HepG2 (cell line): ENCODE measurements around the gene TMEM218. TPM values are rescaled to one million over a fixed set of nuclear protein-coding genes. Genes with fewer than 3 reads are reported as not detected.

Experiments
- ATAC-seq: fragments of 200-7000 bp; cut with Tn5 transposase; 3 replicates; pipeline ENCODE4 v1.9.1; 2020; ENCODE audit warnings: mild to moderate bottlenecking, moderate library complexity
- BruUV-seq: library from RNA; stranded (reverse); fragments of 400-500 nt; replicated peaks from 2 replicates; lab custom pipeline; 2021; lab: Mats Ljungman, UMichigan
- CTCF ChIA-PET: fragments of 300-600 bp; formaldehyde crosslinking; extraction: SDS; loops from one replicate; lab custom pipeline; 2021; ENCODE audit warnings: low total read pairs, inconsistent platforms, low intra/inter-chr PET ratio; lab: Yijun Ruan, JAX
- POLR2A ChIA-PET: fragments of 350-600 bp; sonication (Branson Sonifier 250); formaldehyde crosslinking; loops from one replicate; lab custom pipeline; 2020; ENCODE audit warnings: antibody characterized with exemption, inconsistent platforms; lab: Yijun Ruan, JAX
- DNase-seq: peaks from one replicate; pipeline ENCODE4 v3.0.0-alpha.2; 2015; ENCODE audit warnings: low spot score
- FAIRE-seq: peaks from 3 replicates; lab custom pipeline; 2011; peaks lifted over from hg19 to GRCh38; lab: Jason Lieb, UNC
- H2AFZ ChIP-seq: one replicate; pipeline ENCODE4 v1.6.1; 2011; ENCODE audit warnings: low read length, inconsistent platforms
- H3K27ac ChIP-seq: fragments of 300-600 bp; 3 replicates; pipeline ENCODE4 v1.8.0; 2011; ENCODE audit warnings: mixed run types, mild to moderate bottlenecking, mixed read lengths, low read length, inconsistent platforms; ENCODE audit not compliant: insufficient read depth; ENCODE audit errors: extremely low read length
- H3K27me3 ChIP-seq, 2 experiments: fragments of 200-600 bp in 1 of 2; 2 replicates in 1 of 2; 3 replicates in 1 of 2; pipeline versions ENCODE4 v1.6.0 to v1.8.0; 2011; ENCODE audit warnings: low read length in 2 of 2, mild to moderate bottlenecking in 2 of 2, moderate library complexity in 2 of 2, inconsistent platforms in 1 of 2; ENCODE audit not compliant: insufficient read depth in 2 of 2, control insufficient read depth in 1 of 2
- H3K36me3 ChIP-seq, 2 experiments: fragments of 200-600 bp in 1 of 2; replicated peaks in 1 of 2; 2 replicates in 1 of 2; 3 replicates in 1 of 2; pipeline versions ENCODE4 v1.5.1 to v1.8.0; 2011; ENCODE audit warnings: low read length in 2 of 2, inconsistent platforms in 1 of 2; ENCODE audit not compliant: insufficient read depth in 2 of 2, control insufficient read depth in 1 of 2
- H3K4me1 ChIP-seq: 2 replicates; pipeline ENCODE4 v1.5.1; 2012; ENCODE audit warnings: low read length, inconsistent platforms; ENCODE audit not compliant: insufficient read depth
- H3K4me2 ChIP-seq: 2 replicates; pipeline ENCODE4 v1.6.0; 2011; ENCODE audit warnings: low read depth, low read length, inconsistent platforms
- H3K4me3 ChIP-seq, 3 experiments: fragments of 200-600 bp in 1 of 3; sonication (generic), shearing (Covaris generic) in 1 of 3; replicated peaks in 1 of 3; 2 replicates each; pipeline ENCODE4 v1.5.1; 2011 to 2016; ENCODE audit warnings: low read length in 3 of 3, inconsistent platforms in 2 of 3, low read depth in 2 of 3, mild to moderate bottlenecking in 2 of 3, control low read depth in 1 of 3, mixed read lengths in 1 of 3; ENCODE audit not compliant: insufficient read depth in 1 of 3
- H3K79me2 ChIP-seq: one replicate; pipeline ENCODE4 v1.6.1; 2011; ENCODE audit warnings: low read length, inconsistent platforms; ENCODE audit not compliant: insufficient read depth
- H3K9ac ChIP-seq: 2 replicates; pipeline ENCODE4 v1.6.0; 2011; ENCODE audit warnings: mild to moderate bottlenecking, low read depth, low read length, inconsistent platforms; ENCODE audit not compliant: insufficient read depth
- H3K9me3 ChIP-seq: 2 replicates; pipeline ENCODE4 v1.5.1; 2012; ENCODE audit warnings: mild to moderate bottlenecking, low read length
- H4K20me1 ChIP-seq: 2 replicates; pipeline ENCODE4 v1.6.0; 2011; ENCODE audit warnings: inconsistent platforms, mild to moderate bottlenecking, low read length, moderate library complexity; ENCODE audit not compliant: insufficient read depth
- STAG1 ChIP-seq: sonication (generic); formaldehyde crosslinking; IDR thresholded peaks from 2 replicates; pipeline ENCODE4 v1.4.0; 2020; ENCODE audit warnings: missing genetic modification reagents
- THAP7 ChIP-seq: sonication (generic); formaldehyde crosslinking; IDR thresholded peaks from 2 replicates; pipeline ENCODE4 v1.8.1; 2023; ENCODE audit warnings: mild to moderate bottlenecking, missing genetic modification reagents
- ZNF687 ChIP-seq: sonication (generic); formaldehyde crosslinking; IDR thresholded peaks from 2 replicates; pipeline ENCODE4 v1.5.1; 2020; ENCODE audit warnings: mild to moderate bottlenecking, missing genetic modification reagents, moderate library complexity
- ZNF768 ChIP-seq: sonication (generic); formaldehyde crosslinking; IDR thresholded peaks from 2 replicates; pipeline ENCODE4 v1.4.0; 2020; ENCODE audit warnings: missing genetic modification reagents
- WGBS: methylation state at CpG from one replicate; pipeline ENCODE4 v1.1.6; 2017; ENCODE audit warnings: low lambda C conversion rate; 5-methylcytosine and 5-hydroxymethylcytosine counted together
- in situ Hi-C: cut with HindIII; loops from 2 replicates; pipeline ENCODE4 v1.10.0; 2017; ENCODE audit warnings: low pct_unique_long_range_greater_than_20kb; ENCODE audit not compliant: extremely low pct_ligation_motif_present
- intact Hi-C: fragments of 100-400 bp; cut with micrococcal nuclease; formaldehyde crosslinking; loops from one replicate; pipeline ENCODE4 v1.10.0; 2022; ENCODE audit not compliant: unreplicated experiment
- polyA plus RNA-seq, 8 experiments: library from polyadenylated mRNA; depleted of rRNA in 3 of 8; stranded (reverse) in 7 of 8; unstranded in 1 of 8; fragments of >200 nt; fragmentation: Illumina TruSeq in 4 of 8; extraction: Trizol in 4 of 8; gene quantifications; 2 replicates each; pipeline versions ENCODE4 v1.2.1 to v1.2.3, GENCODE V29; 2011 to 2016; ENCODE audit warnings: low read depth in 4 of 8, missing spikeins in 1 of 8, mixed read lengths in 1 of 8; ENCODE audit not compliant: insufficient read depth in 1 of 8
- total RNA-seq, 5 experiments: library from RNA; depleted of rRNA; stranded (reverse); fragments of >200 nt; fragmentation: Illumina TruSeq; extraction: Trizol; gene quantifications; 2 replicates each; pipeline ENCODE4 v1.2.3, GENCODE V29; 2016; ENCODE audit warnings: low read depth in 1 of 5

TMEM218 gene
- total and polyA plus RNA-seq, 2 of the 13 experiments (the other 11 are each of a cell fraction or from before 2014, with no cell fraction given): 11.8 to 14.0 TPM

GRCh38 chr11:125140233-125140632, 28.8 kb upstream of the TMEM218 start:
- H3K9me3 ChIP-seq: no peaks in the 10 kb centered on the region
- 24% methylated on average over 6 of the region's 8 CpGs for WGBS
- DNase-seq (no peak), ATAC-seq (peak; percentile 44; the same call in 2 of the 3 replicates), FAIRE-seq (no peak)
- H3K27ac ChIP-seq: no peak overlapping the region
- H3K4me3 ChIP-seq: no peak overlapping the region
- ChIA-PET POLR2A (no interaction called here), CTCF (no interaction called here)
- no peaks in the 10 kb centered on the region for H3K79me2 ChIP-seq
- H3K27me3 ChIP-seq: peaks cover 4 to 56% of the 10 kb centered on the region in 2 experiments
- TF ChIP-seq ZNF687 (CRISPR knock-in tag) (peak; percentile 20; the same call in 1 of the 2 replicates), THAP7 (no peak), ZNF768 (0 out of 2 replicates have a peak, but pooled peaks have one; percentile 14), STAG1 (CRISPR knock-in tag) (0 out of 2 replicates have a peak, but pooled peaks have one; percentile 8)
- in situ Hi-C loops (loop anchor here (5.0 to 10.0 kb wide), 2 partner anchors 48 to 165 kb away; no protein-coding TSS in a partner anchor), intact Hi-C loops (loop anchor here (2.0 kb wide), 2 partner anchors 169 to 177 kb away; no protein-coding TSS in a partner anchor)
- H3K9ac ChIP-seq: no peak overlapping the region
- BruUV-seq: no TSS peak
- H2AFZ ChIP-seq: no peak overlapping the region
- no peak overlapping the region for H3K4me2 ChIP-seq
- peaks cover 5% of the 10 kb centered on the region; the same call in 1 of the 2 replicates for H3K4me1 ChIP-seq
- no peaks in the 10 kb centered on the region for H3K36me3 ChIP-seq
- no peaks in the 10 kb centered on the region for H4K20me1 ChIP-seq
